Lung (tissue), 12 donors: ENCODE results near the gene HOXB5. TPM values are rescaled to one million over a fixed set of nuclear protein-coding genes. Genes with fewer than 3 reads are reported as not detected.
A peak's percentile ranks its signal among the peaks of the same experiment; 100 is the strongest.

Experiments
- ATAC-seq: fragments of 200-7000 bp; cut with Tn5 transposase; one replicate; pipeline ENCODE4 v1.9.1; 2020; ENCODE audit warnings: moderate number of reproducible peaks; ENCODE audit not compliant: insufficient read depth, low FRiP score
- DNase-seq, 3 donors: peaks; one replicate each; pipeline ENCODE4 v3.0.0-alpha.2; 2013 to 2017
- H3K27ac ChIP-seq, 2 donors: one replicate each; pipeline ENCODE4 v1.5.1; 2013; ENCODE audit warnings: mild to moderate bottlenecking in 2 of 2, moderate library complexity in 2 of 2, control low read depth in 1 of 2, inconsistent platforms in 1 of 2, low read depth in 1 of 2, low read length in 1 of 2
- H3K27me3 ChIP-seq, 3 donors: one replicate each; pipeline ENCODE4 v1.5.1; 2013; ENCODE audit warnings: low read length in 2 of 3; ENCODE audit not compliant: control insufficient read depth in 3 of 3, insufficient read depth in 3 of 3
- H3K36me3 ChIP-seq, 4 donors: one replicate each; pipeline ENCODE4 v1.5.1; 2013; ENCODE audit warnings: low read length in 4 of 4, mild to moderate bottlenecking in 1 of 4, moderate library complexity in 1 of 4; ENCODE audit not compliant: control insufficient read depth in 4 of 4, insufficient read depth in 4 of 4
- H3K4me1 ChIP-seq, 5 donors: one replicate each; pipeline ENCODE4 v1.5.1; 2013; ENCODE audit warnings: low read length in 5 of 5, mild to moderate bottlenecking in 2 of 5, moderate library complexity in 1 of 5; ENCODE audit not compliant: control insufficient read depth in 5 of 5, insufficient read depth in 5 of 5
- H3K4me3 ChIP-seq: one replicate; pipeline ENCODE4 v1.5.1; 2013; ENCODE audit warnings: mild to moderate bottlenecking, control low read depth, moderate library complexity
- H3K9ac ChIP-seq, 2 donors: one replicate each; pipeline ENCODE4 v1.5.1; 2013; ENCODE audit warnings: low read length in 2 of 2, control low read depth in 1 of 2; ENCODE audit not compliant: insufficient read depth in 1 of 2
- H3K9me3 ChIP-seq, 4 donors: one replicate each; pipeline ENCODE4 v1.5.1; 2013; ENCODE audit warnings: low read length in 3 of 4, mild to moderate bottlenecking in 1 of 4, moderate library complexity in 1 of 4; ENCODE audit not compliant: control insufficient read depth in 4 of 4, insufficient read depth in 3 of 4
- WGBS, 2 donors: extraction: QIAGEN DNeasy Blood & Tissue Kit; methylation state at CpG; one replicate each; pipeline ENCODE4 v1.1.7; 2013; 5-methylcytosine and 5-hydroxymethylcytosine counted together
- polyA plus RNA-seq, 2 donors: library from polyadenylated mRNA; stranded (reverse); fragments of 200-250 nt; gene quantifications; one replicate each; pipeline ENCODE4 v1.2.1, GENCODE V29; 2013
- total RNA-seq, 2 donors: library from RNA; depleted of rRNA in 1 of 2; stranded (reverse); fragments of >200 nt in 1 of 2; gene quantifications; one replicate each; pipeline ENCODE4 v1.2.1, GENCODE V29; 2014 to 2021
- TF ChIP-seq, protein P1 (sequence below): IDR thresholded peaks from 2 replicates; pipeline ENCODE4 v1.5.1; 2012; ENCODE audit warnings: mild to moderate bottlenecking; ENCODE audit errors: control extremely low read depth, extremely low read depth
- donor health status: control.
- donor health status: control.
- donor health status: Bipolar disorder and iron deficiency.
- donor health status: healthy.
- donor health status: DM: yes; HTN: yes; CAD: no.

HOXB5 gene
- total and polyA plus RNA-seq, 4 donors: 1.8 to 2.9 (median 2.2) TPM

DNA sequence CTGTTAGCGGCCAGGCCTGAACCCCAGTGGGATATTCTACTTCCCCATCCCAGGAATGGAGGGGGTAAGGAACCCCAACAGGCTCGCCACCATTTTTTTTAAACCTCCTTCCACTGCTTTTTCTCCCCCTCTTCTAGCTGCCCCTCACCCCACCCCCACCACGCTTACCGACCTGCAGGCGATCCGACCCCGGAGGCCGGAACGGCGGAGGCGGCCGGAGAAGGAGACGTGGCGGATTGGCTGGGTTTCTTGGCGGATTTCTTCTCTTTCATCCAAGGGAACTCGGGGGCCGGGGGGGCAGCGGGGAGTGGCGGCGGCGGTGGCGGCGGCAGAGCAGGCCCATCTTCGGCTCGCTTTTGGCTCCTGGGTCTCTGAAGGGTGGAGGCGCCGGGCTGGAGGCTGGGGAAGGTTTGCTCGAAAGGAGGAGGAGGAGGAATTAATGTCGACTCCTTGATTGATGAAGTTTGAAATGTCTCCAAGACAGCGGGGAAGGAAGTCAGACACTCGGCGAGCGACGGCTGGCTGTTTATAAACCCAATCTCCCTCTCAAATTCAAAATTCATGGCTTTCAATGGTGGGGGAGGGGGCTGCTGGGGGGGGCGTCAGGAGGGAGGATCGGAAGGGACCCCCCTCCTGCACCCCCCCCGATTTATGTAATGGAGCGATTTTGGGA is 49.1 kb downstream of the HOXB5 start:
- H3K4me1 ChIP-seq: peaks cover 0 to 53% (median 3%) of the 10 kb centered on the region in 5 donors
- TF ChIP-seq, protein P1, sequence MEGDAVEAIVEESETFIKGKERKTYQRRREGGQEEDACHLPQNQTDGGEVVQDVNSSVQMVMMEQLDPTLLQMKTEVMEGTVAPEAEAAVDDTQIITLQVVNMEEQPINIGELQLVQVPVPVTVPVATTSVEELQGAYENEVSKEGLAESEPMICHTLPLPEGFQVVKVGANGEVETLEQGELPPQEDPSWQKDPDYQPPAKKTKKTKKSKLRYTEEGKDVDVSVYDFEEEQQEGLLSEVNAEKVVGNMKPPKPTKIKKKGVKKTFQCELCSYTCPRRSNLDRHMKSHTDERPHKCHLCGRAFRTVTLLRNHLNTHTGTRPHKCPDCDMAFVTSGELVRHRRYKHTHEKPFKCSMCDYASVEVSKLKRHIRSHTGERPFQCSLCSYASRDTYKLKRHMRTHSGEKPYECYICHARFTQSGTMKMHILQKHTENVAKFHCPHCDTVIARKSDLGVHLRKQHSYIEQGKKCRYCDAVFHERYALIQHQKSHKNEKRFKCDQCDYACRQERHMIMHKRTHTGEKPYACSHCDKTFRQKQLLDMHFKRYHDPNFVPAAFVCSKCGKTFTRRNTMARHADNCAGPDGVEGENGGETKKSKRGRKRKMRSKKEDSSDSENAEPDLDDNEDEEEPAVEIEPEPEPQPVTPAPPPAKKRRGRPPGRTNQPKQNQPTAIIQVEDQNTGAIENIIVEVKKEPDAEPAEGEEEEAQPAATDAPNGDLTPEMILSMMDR: no peak
- peak overlapping the region; percentile 35 for H3K4me3 ChIP-seq
- H3K36me3 ChIP-seq: peaks cover 0 to 19% (median 3%) of the 10 kb centered on the region in 4 donors
- H3K9ac ChIP-seq: peak overlapping the region; percentile 76 to 95
- H3K9me3 ChIP-seq: no peaks in the 10 kb centered on the region
- DNase-seq (peak; percentile 94 to 98 (median 98)), ATAC-seq (peak; percentile 29)
- WGBS, 2 donors: 2 to 5% methylated on average over 38 of the region's 38 CpGs
- H3K27me3 ChIP-seq: peaks cover 0 to 67% (median 5%) of the 10 kb centered on the region in 3 donors
- peak overlapping the region; percentile 76 for H3K27ac ChIP-seq

DNA sequence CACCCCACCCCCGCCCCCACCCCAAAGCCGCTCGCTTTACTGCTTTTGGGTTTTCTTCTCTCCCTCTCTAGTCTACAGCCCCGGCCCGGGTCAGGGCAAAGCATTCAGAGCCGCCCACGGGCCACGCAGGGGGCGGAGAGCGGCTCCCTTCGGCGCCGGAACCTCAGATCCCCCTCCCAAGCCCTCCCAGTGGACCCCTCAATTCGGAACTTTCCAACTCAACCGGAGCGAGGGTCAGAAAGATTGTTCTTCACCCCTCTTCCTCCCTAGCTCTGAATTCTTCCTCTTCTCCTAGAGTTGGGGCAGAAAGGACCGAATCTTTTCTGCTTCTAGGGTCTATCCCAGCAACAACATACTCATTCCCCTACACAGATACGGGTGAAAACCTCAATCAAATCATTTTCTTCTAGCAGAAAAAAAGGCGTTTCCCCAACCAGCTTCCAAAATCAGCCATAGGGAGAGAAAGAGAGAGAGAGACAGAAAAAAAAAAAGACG is 49.7 kb downstream of the HOXB5 start:
- DNase-seq: peak in 1 of 3 donors; percentile 52
- TF ChIP-seq, protein P1: no peak
- ATAC-seq: no peak
- Histone ChIP-seq H3K27me3 (peaks cover 0 to 65% (median 5%) of the 10 kb centered on the region in 3 donors), H3K4me1 (peaks cover 0 to 47% (median 3%) of the 10 kb centered on the region in 5 donors), H3K9me3 (no peaks in the 10 kb centered on the region), H3K27ac (peak overlapping the region; percentile 76), H3K36me3 (peaks cover 0 to 19% (median 2%) of the 10 kb centered on the region in 4 donors), H3K9ac (peak overlapping the region; percentile 76 to 95), H3K4me3 (peak overlapping the region; percentile 47)
- 1 to 3% methylated on average over 20 of the region's 20 CpGs for WGBS, 2 donors

DNA sequence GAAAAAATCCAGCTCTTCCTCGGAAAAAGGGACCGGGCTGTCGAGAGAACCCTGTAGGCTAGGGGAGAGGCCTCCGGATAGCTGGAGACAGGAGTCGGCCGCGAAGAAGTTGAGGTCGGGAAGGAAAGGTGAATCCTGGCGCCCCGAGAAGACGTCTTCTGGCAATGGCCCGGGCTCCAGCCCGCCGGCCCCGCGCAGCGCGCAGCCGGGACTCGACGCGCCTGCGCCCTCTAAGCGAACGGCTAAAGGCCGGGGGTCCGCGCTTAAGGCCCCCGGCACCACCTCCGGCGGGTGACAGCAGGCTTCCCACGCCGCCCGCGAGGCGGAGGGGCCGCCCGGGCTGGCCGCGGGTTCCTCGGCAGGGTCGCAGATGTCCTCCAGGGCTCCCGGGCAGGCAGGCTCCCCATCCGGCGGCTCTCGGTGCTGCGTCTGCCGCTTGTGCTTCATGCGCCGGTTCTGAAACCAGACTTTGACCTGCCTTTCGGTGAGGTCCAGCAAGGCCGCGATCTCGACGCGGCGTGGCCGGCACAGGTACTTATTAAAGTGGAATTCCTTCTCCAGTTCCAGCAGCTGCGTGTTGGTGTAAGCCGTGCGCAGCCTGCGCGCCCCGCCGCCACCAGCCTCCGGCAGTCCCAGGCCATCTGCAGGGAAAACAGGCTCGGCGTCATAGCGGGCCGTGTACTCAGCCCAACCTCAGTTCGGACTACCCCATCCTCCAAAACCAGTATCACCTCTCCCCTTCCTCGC is 50.3 kb downstream of the HOXB5 start:
- 1% methylated on average over 71 to 72 of the region's 72 CpGs for WGBS, 2 donors
- TF ChIP-seq, protein P1: no peak
- Histone ChIP-seq H3K36me3 (peaks cover 0 to 19% (median 2%) of the 10 kb centered on the region in 4 donors), H3K9me3 (no peaks in the 10 kb centered on the region), H3K4me3 (peak overlapping the region; percentile 47), H3K4me1 (peaks cover 0 to 41% (median 3%) of the 10 kb centered on the region in 5 donors), H3K9ac (peak overlapping the region; percentile 86 to 95), H3K27me3 (peaks cover 0 to 59% (median 5%) of the 10 kb centered on the region in 3 donors), H3K27ac (peak overlapping the region; percentile 76 to 79)
- peak; percentile 18 to 52 (median 49) for DNase-seq
- ATAC-seq: no peak
